ENCODE data around the gene RSPH10B2. TPM values are rescaled to one million over a fixed set of nuclear protein-coding genes. Genes with fewer than 3 reads are reported as not detected.
"Not testable (repeated sequence)": the region's sequence is repeated elsewhere in the genome, so short reads cannot be mapped to it uniquely, and the experiment has no call there.

The RSPH10B2 gene
- total and polyA plus RNA-seq, 2 of the 8 experiments (the other 6 are each of a cell fraction or from before 2014, with no cell fraction given), result 0.14 to 0.35 TPM

- DNase-seq (ENCODE audit: low read depth in 1 of 2, low spot score in 2 of 2); H4K5ac ChIP-seq (ENCODE audit: insufficient read length, low read depth, low read length); H4K8ac ChIP-seq (ENCODE audit: extremely low read depth, insufficient read depth, low read length); H3K36me3 ChIP-seq (ENCODE audit: control insufficient read depth in 2 of 4, insufficient read depth in 4 of 4, low read length in 3 of 4); H4K91ac ChIP-seq (replicated peaks; ENCODE audit: insufficient read length, low read length); CTCF ChIA-PET (ENCODE audit: partially characterized antibody); H3K23ac ChIP-seq (ENCODE audit: insufficient read length); POLR2A ChIA-PET (ENCODE audit: partially characterized antibody); H2BK15ac ChIP-seq (ENCODE audit: low read length); H3K56ac ChIP-seq (replicated peaks; ENCODE audit: insufficient read length, low read depth, low read length); H3K79me2 ChIP-seq (ENCODE audit: control insufficient read depth in 1 of 2, insufficient read depth in 2 of 2, low read length in 2 of 2); H2BK20ac ChIP-seq (ENCODE audit: low read length); H3K27me3 ChIP-seq (replicated peaks in 1 of 4; ENCODE audit: control insufficient read depth in 3 of 4, extremely low read depth in 1 of 4, insufficient read depth in 3 of 4, low read length in 3 of 4); H3K14ac ChIP-seq (ENCODE audit: insufficient read length); H3K27ac ChIP-seq (ENCODE audit: low read depth, low read length); H2BK12ac ChIP-seq (ENCODE audit: low read depth, low read length); H3K4me2 ChIP-seq (ENCODE audit: insufficient read depth in 1 of 2, low read depth in 2 of 2, low read length in 2 of 2); H2AK5ac ChIP-seq (ENCODE audit: low read depth, low read length); H2BK120ac ChIP-seq (replicated peaks; ENCODE audit: low read depth, low read length); FAIRE-seq; H3K4ac ChIP-seq (replicated peaks; ENCODE audit: insufficient read length, low read depth, low read length); H3K4me3 ChIP-seq (ENCODE audit: extremely low read depth in 1 of 4, insufficient read depth in 2 of 4, low read depth in 3 of 4, low read length in 4 of 4); H3K18ac ChIP-seq (ENCODE audit: extremely low read depth, low read length); H2BK5ac ChIP-seq (ENCODE audit: low read depth, low read length); H3K23me2 ChIP-seq (ENCODE audit: low read depth, low read length); H3K9ac ChIP-seq (replicated peaks in 1 of 4; ENCODE audit: extremely low read depth in 1 of 4, low read depth in 3 of 4, low read length in 3 of 4); H4K20me1 ChIP-seq (replicated peaks in 1 of 2; ENCODE audit: control insufficient read depth in 1 of 2, insufficient read depth in 2 of 2, low read length in 2 of 2); H3K9me3 ChIP-seq (ENCODE audit: insufficient read depth in 2 of 2, low read depth in 1 of 2, low read length in 1 of 2); H3K79me1 ChIP-seq (ENCODE audit: low read depth, low read length); H2AFZ ChIP-seq (ENCODE audit: low read length); H3K4me1 ChIP-seq (replicated peaks in 1 of 4; ENCODE audit: control insufficient read depth in 3 of 4, insufficient read depth in 4 of 4, low read length in 3 of 4): not testable (repeated sequence)
- 89% methylated on average over 2 of the region's 3 CpGs; no CpG with 5 or more reads in 1 of the 2 experiments for WGBS, 2 experiments (ENCODE audit: extremely low coverage in 1 of 2, insufficient coverage in 1 of 2, insufficient read length in 1 of 2, insufficient replicate concordance in 2 of 2, low coverage in 1 of 2, low lambda C conversion rate in 2 of 2, missing lambda C conversion rate in 1 of 2)
Observed at GRCh38 chr7:6835521-6835920, 81.6 kb downstream of the RSPH10B2 start.

- H3K18ac ChIP-seq (ENCODE audit: extremely low read depth, low read length); H2AK5ac ChIP-seq (ENCODE audit: low read depth, low read length); H3K14ac ChIP-seq (ENCODE audit: insufficient read length); CTCF ChIA-PET (ENCODE audit: partially characterized antibody); H2BK15ac ChIP-seq (ENCODE audit: low read length); H4K5ac ChIP-seq (ENCODE audit: insufficient read length, low read depth, low read length); H3K4ac ChIP-seq (replicated peaks; ENCODE audit: insufficient read length, low read depth, low read length); H3K4me2 ChIP-seq (ENCODE audit: insufficient read depth in 1 of 2, low read depth in 2 of 2, low read length in 2 of 2); H3K36me3 ChIP-seq (ENCODE audit: control insufficient read depth in 2 of 4, insufficient read depth in 4 of 4, low read length in 3 of 4); POLR2A ChIA-PET (ENCODE audit: partially characterized antibody); H4K20me1 ChIP-seq (replicated peaks in 1 of 2; ENCODE audit: control insufficient read depth in 1 of 2, insufficient read depth in 2 of 2, low read length in 2 of 2); H3K4me3 ChIP-seq (ENCODE audit: extremely low read depth in 1 of 4, insufficient read depth in 2 of 4, low read depth in 3 of 4, low read length in 4 of 4); H4K8ac ChIP-seq (ENCODE audit: extremely low read depth, insufficient read depth, low read length); FAIRE-seq; H3K27me3 ChIP-seq (replicated peaks in 1 of 4; ENCODE audit: control insufficient read depth in 3 of 4, extremely low read depth in 1 of 4, insufficient read depth in 3 of 4, low read length in 3 of 4); H2BK12ac ChIP-seq (ENCODE audit: low read depth, low read length); H2BK20ac ChIP-seq (ENCODE audit: low read length); H2AFZ ChIP-seq (ENCODE audit: low read length); H3K23ac ChIP-seq (ENCODE audit: insufficient read length); H3K79me1 ChIP-seq (ENCODE audit: low read depth, low read length); H4K91ac ChIP-seq (replicated peaks; ENCODE audit: insufficient read length, low read length); H2BK5ac ChIP-seq (ENCODE audit: low read depth, low read length); H3K4me1 ChIP-seq (replicated peaks in 1 of 4; ENCODE audit: control insufficient read depth in 3 of 4, insufficient read depth in 4 of 4, low read length in 3 of 4); H3K9me3 ChIP-seq (ENCODE audit: insufficient read depth in 2 of 2, low read depth in 1 of 2, low read length in 1 of 2); H3K27ac ChIP-seq (ENCODE audit: low read depth, low read length); H2BK120ac ChIP-seq (replicated peaks; ENCODE audit: low read depth, low read length); H3K79me2 ChIP-seq (ENCODE audit: control insufficient read depth in 1 of 2, insufficient read depth in 2 of 2, low read length in 2 of 2); H3K23me2 ChIP-seq (ENCODE audit: low read depth, low read length); H3K9ac ChIP-seq (replicated peaks in 1 of 4; ENCODE audit: extremely low read depth in 1 of 4, low read depth in 3 of 4, low read length in 3 of 4); H3K56ac ChIP-seq (replicated peaks; ENCODE audit: insufficient read length, low read depth, low read length); DNase-seq (ENCODE audit: low read depth in 1 of 2, low spot score in 2 of 2): not testable (repeated sequence)
- WGBS, 2 experiments (ENCODE audit: extremely low coverage in 1 of 2, insufficient coverage in 1 of 2, insufficient read length in 1 of 2, insufficient replicate concordance in 2 of 2, low coverage in 1 of 2, low lambda C conversion rate in 2 of 2, missing lambda C conversion rate in 1 of 2), result 94% methylated on average over 10 of the region's 10 CpGs; no CpG with 5 or more reads in 1 of the 2 experiments
Observed at GRCh38 chr7:6837081-6837480, 83.2 kb downstream of the RSPH10B2 start.

Measured in H1 (cell line).